HCT116 (cell line): ENCODE data around the gene RLN3. TPM values are rescaled to one million over a fixed set of nuclear protein-coding genes. Genes with fewer than 3 reads are reported as not detected.

Source experiments
- ATAC-seq: fragments of 200-7000 bp; cut with Tn5 transposase; 2 replicates; pipeline ENCODE4 v1.9.1; 2020; ENCODE audit warnings: mild to moderate bottlenecking, moderate library complexity
- BruUV-seq: library from RNA; stranded (reverse); fragments of 400-500 nt; replicated peaks from 2 replicates; lab custom pipeline; 2021; lab: Mats Ljungman, UMichigan
- CTCF ChIA-PET: fragments of 300-600 bp; sonication (Branson Sonifier 250); formaldehyde crosslinking; loops from one replicate; lab custom pipeline; 2021; ENCODE audit warnings: antibody characterized with exemption; lab: Charles Lee
- POLR2A ChIA-PET: fragments of 300-600, 350-600 bp; sonication (Branson Sonifier 250); formaldehyde crosslinking; loops from one replicate; lab custom pipeline; 2021; ENCODE audit warnings: antibody characterized with exemption; lab: Charles Lee
- RAD21 ChIA-PET, 2 experiments: fragments of 300-600 bp; sonication (Branson Sonifier 250); formaldehyde crosslinking; loops; one replicate each; lab custom pipeline; 2023; ENCODE audit warnings: low total read pairs in 2 of 2; ENCODE audit not compliant: uncharacterized antibody in 2 of 2, unreplicated experiment in 2 of 2, low non-redundant PET in 1 of 2; lab: Charles Lee
- DNase-seq: peaks from one replicate; pipeline ENCODE4 v3.0.0-alpha.2; 2010; ENCODE audit warnings: low read depth, low spot score
- H2AFZ ChIP-seq: fragments of 200-600 bp; shearing (Covaris generic), sonication (generic); 2 replicates; pipeline ENCODE4 v1.6.1; 2017; ENCODE audit warnings: low read depth, mixed run types, mixed read lengths, antibody characterized with exemption, low read length; ENCODE audit not compliant: poor library complexity, severe bottlenecking
- H3K27ac ChIP-seq: 2 replicates; pipeline ENCODE4 v1.5.1; 2012; ENCODE audit warnings: low read depth, low read length
- H3K27me3 ChIP-seq: fragments of 200-600 bp; sonication (generic); 2 replicates; pipeline ENCODE4 v1.6.1; 2016; ENCODE audit warnings: mixed run types, low read length, mixed read lengths; ENCODE audit not compliant: insufficient read depth
- H3K36me3 ChIP-seq, 2 experiments: fragments of 200-500 bp in 1 of 2; fragments of 200-600 bp in 1 of 2; sonication (Bioruptor generic) in 1 of 2; sonication (generic) in 1 of 2; 2 replicates each; pipeline versions ENCODE4 v1.5.1 to v1.6.1; 2014 to 2016; ENCODE audit warnings: low read length in 2 of 2, inconsistent platforms in 1 of 2, mixed read lengths in 1 of 2, mixed run types in 1 of 2; ENCODE audit not compliant: insufficient read depth in 2 of 2, control insufficient read depth in 1 of 2
- H3K4me1 ChIP-seq, 2 experiments: fragments of 200-600 bp in 1 of 2; sonication (generic) in 1 of 2; 2 replicates each; pipeline versions ENCODE4 v1.5.1 to v1.6.1; 2012 to 2017; ENCODE audit warnings: low read length in 2 of 2, inconsistent platforms in 1 of 2, mild to moderate bottlenecking in 1 of 2, mixed read lengths in 1 of 2, mixed run types in 1 of 2, moderate library complexity in 1 of 2; ENCODE audit not compliant: insufficient read depth in 2 of 2, control insufficient read depth in 1 of 2
- H3K4me2 ChIP-seq: fragments of 200-600 bp; sonication (generic); 2 replicates; pipeline ENCODE4 v1.6.1; 2017; ENCODE audit warnings: mixed run types, low read length, mixed read lengths
- H3K4me3 ChIP-seq, 2 experiments: fragments of 200-600 bp in 1 of 2; sonication (generic) in 1 of 2; replicated peaks in 1 of 2; 2 replicates each; pipeline ENCODE4 v1.5.1; 2011 to 2016; ENCODE audit warnings: low read length in 2 of 2, control low read depth in 1 of 2, low read depth in 1 of 2, mild to moderate bottlenecking in 1 of 2, mixed read lengths in 1 of 2, mixed run types in 1 of 2
- H3K79me2 ChIP-seq: fragments of 200-600 bp; sonication (generic); 2 replicates; pipeline ENCODE4 v1.6.1; 2017; ENCODE audit warnings: mild to moderate bottlenecking, mixed run types, low read length, moderate library complexity, mixed read lengths; ENCODE audit not compliant: insufficient read depth
- H3K9ac ChIP-seq: fragments of 200-600 bp; sonication (generic); 2 replicates; pipeline ENCODE4 v1.6.1; 2016; ENCODE audit warnings: low read length, mixed read lengths
- H3K9me2 ChIP-seq: fragments of 200-600 bp; sonication (generic), shearing (Covaris generic); 2 replicates; pipeline ENCODE4 v1.6.1; 2017; ENCODE audit warnings: mixed run types, mild to moderate bottlenecking, moderate library complexity; ENCODE audit not compliant: insufficient read depth
- H3K9me3 ChIP-seq, 2 experiments: fragments of 200-500 bp in 1 of 2; fragments of 200-600 bp in 1 of 2; sonication (Bioruptor generic) in 1 of 2; sonication (generic) in 1 of 2; 2 replicates each; pipeline ENCODE4 v1.6.1; 2014 to 2017; ENCODE audit warnings: low read length in 2 of 2, mixed read lengths in 2 of 2, inconsistent platforms in 1 of 2, low read depth in 1 of 2, mild to moderate bottlenecking in 1 of 2, mixed run types in 1 of 2, moderate library complexity in 1 of 2; ENCODE audit not compliant: control insufficient read depth in 1 of 2, insufficient read depth in 1 of 2
- H4K20me1 ChIP-seq: fragments of 200-600 bp; sonication (generic), shearing (Covaris generic); 2 replicates; pipeline ENCODE4 v1.6.1; 2017; ENCODE audit warnings: mixed run types, mild to moderate bottlenecking, moderate library complexity; ENCODE audit not compliant: insufficient read depth
- CBX3 ChIP-seq: IDR thresholded peaks from 2 replicates; pipeline ENCODE4 v1.6.1; 2012; ENCODE audit warnings: low read depth
- CEBPB ChIP-seq: IDR thresholded peaks from 2 replicates; pipeline ENCODE4 v1.6.1; 2012; ENCODE audit warnings: low read depth
- FOSL1 ChIP-seq: IDR thresholded peaks from 2 replicates; pipeline ENCODE4 v1.6.1; 2012; ENCODE audit warnings: low read depth
- MAX ChIP-seq: IDR thresholded peaks from 2 replicates; pipeline ENCODE4 v1.6.1; 2012
- REST ChIP-seq: IDR thresholded peaks from 2 replicates; pipeline ENCODE4 v1.6.1; 2012; ENCODE audit warnings: low read depth
- SP1 ChIP-seq: IDR thresholded peaks from 2 replicates; pipeline ENCODE4 v1.6.1; 2012; ENCODE audit warnings: low read depth
- SRF ChIP-seq: IDR thresholded peaks from 2 replicates; pipeline ENCODE4 v1.6.1; 2012; ENCODE audit warnings: low read depth
- YY1 ChIP-seq: IDR thresholded peaks from 2 replicates; pipeline ENCODE4 v1.6.1; 2011; ENCODE audit warnings: low read length, low read depth, moderate library complexity, mild to moderate bottlenecking; ENCODE audit not compliant: insufficient replicate concordance; ENCODE audit errors: extremely low read depth
- ZFX ChIP-seq: fragments of 450-650 bp; IDR thresholded peaks from 2 replicates; pipeline ENCODE4 v1.6.1; 2017
- ZNF274 ChIP-seq: fragments of 200-500 bp; sonication (Bioruptor generic); IDR thresholded peaks from 2 replicates; pipeline ENCODE4 v1.6.1; 2014; ENCODE audit warnings: mild to moderate bottlenecking, low read depth, low read length, inconsistent platforms
- intact Hi-C: fragments of 100-400 bp; cut with micrococcal nuclease; formaldehyde crosslinking; loops from 2 replicates; pipeline ENCODE4 v1.10.0; 2022
- total RNA-seq: library from RNA; stranded (reverse); gene quantifications from one replicate; pipeline ENCODE4 v1.2.1, GENCODE V29; 2021; ENCODE audit not compliant: unreplicated experiment
- TF ChIP-seq, protein P1 (sequence below), 3 experiments: fragments of 200-600 bp in 1 of 3; sonication (generic) in 1 of 3; IDR thresholded peaks in 2 of 3; conservative IDR thresholded peaks in 1 of 3; 2 replicates each; pipeline ENCODE4 v1.5.1; 2012 to 2017; ENCODE audit warnings: low read depth in 2 of 3, low read length in 2 of 3, antibody characterized with exemption in 1 of 3, borderline replicate concordance in 1 of 3, control low read depth in 1 of 3, mild to moderate bottlenecking in 1 of 3, mixed read lengths in 1 of 3, mixed run types in 1 of 3, moderate library complexity in 1 of 3; ENCODE audit not compliant: insufficient read depth in 1 of 3
- TF ChIP-seq, protein P2 (sequence below): IDR thresholded peaks from 2 replicates; pipeline ENCODE4 v1.6.1; 2012

Gene RLN3
- total RNA-seq, 1 experiment from 2014 or later: not detected

DNA sequence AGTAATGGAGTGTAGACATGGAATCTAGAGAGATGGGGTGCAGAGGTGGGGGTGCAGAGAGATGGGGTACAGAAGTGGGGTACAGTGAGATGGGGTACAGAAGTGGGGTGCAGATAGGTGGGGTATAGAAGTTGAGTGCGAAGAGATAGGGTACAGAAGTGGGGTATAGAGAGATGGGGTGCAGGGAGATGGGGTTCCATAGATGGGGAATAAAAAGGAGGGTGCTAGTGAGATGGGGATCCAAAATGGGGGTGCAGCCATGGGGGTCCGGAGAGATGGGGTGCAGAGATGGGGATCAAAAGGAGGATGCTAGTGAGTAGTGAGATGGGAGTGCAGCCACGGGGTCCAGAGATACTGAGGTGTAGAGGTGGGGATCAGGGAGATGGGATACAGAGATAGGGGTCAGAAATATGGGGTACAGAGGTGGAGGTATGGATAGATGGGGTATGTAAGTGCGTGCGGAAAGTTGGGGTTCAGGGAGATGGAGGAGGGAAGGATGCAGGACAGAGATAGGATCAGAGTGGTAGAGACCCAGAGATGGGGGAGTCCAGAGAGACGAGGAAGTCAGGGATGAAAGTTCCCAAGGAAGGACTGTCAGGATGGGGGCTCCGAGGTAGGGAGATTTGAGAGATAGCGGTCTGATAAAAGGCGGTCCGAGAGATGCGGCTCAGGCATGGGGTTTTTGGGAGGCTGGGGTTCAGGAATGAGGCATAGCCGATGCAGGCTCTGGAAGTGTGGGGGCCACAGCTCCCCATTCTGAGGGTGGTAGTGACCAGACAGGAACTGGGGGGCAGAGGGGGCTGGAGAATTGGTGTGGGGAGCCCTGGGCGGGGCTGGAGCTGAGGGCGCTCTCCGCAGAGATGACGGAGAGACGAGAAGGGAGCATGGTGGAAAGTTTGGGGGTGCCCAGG, 30.5 kb downstream of the RLN3 start:
- Histone ChIP-seq H3K4me3 (peak overlapping the region; percentile 50 to 56), H3K79me2 (no peaks in the 10 kb centered on the region), H3K9me3 (no peaks in the 10 kb centered on the region), H3K9ac (peak overlapping the region; percentile 25; the same call in 1 of the 2 replicates), H4K20me1 (no peaks in the 10 kb centered on the region), H3K4me2 (peak overlapping the region; percentile 81), H3K9me2 (no peaks in the 10 kb centered on the region), H3K27me3 (no peaks in the 10 kb centered on the region), H3K36me3 (no peaks in the 10 kb centered on the region), H3K4me1 (peaks cover 22 to 36% of the 10 kb centered on the region in 2 experiments), H3K27ac (peak overlapping the region; percentile 31; the same call in 1 of the 2 replicates), H2AFZ (peak overlapping the region; percentile 73)
- ChIA-PET POLR2A (interaction anchor here (0.6 to 0.9 kb wide), 3 partner anchors 203 to 428 kb away, joined by 3 to 4 read pairs (median 3); partner anchors contain the start of gene ZSWIM4), RAD21 (no interaction called here), CTCF (interaction anchor here (0.6 to 5.7 kb wide), 17 partner anchors 7 to 217 kb away, joined by 3 to 83 read pairs (median 6); partner anchors contain the start of genes ASF1B, IL27RA, MISP3 and RFX1)
- ATAC-seq (no peak), DNase-seq (no peak)
- intact Hi-C loops: no loop called here
- TF ChIP-seq SRF: no peak
- TF ChIP-seq SP1: no peak
- no peak for TF ChIP-seq ZFX
- TF ChIP-seq, protein P1, sequence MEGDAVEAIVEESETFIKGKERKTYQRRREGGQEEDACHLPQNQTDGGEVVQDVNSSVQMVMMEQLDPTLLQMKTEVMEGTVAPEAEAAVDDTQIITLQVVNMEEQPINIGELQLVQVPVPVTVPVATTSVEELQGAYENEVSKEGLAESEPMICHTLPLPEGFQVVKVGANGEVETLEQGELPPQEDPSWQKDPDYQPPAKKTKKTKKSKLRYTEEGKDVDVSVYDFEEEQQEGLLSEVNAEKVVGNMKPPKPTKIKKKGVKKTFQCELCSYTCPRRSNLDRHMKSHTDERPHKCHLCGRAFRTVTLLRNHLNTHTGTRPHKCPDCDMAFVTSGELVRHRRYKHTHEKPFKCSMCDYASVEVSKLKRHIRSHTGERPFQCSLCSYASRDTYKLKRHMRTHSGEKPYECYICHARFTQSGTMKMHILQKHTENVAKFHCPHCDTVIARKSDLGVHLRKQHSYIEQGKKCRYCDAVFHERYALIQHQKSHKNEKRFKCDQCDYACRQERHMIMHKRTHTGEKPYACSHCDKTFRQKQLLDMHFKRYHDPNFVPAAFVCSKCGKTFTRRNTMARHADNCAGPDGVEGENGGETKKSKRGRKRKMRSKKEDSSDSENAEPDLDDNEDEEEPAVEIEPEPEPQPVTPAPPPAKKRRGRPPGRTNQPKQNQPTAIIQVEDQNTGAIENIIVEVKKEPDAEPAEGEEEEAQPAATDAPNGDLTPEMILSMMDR (IDR thresholded peaks at IDR 0.05 in 2 of 3, conservative IDR thresholded peaks at IDR 0.05 in 1 of 3; ENCODE audit: borderline replicate concordance in 1 of 3, insufficient read depth in 1 of 3, low read depth in 2 of 3, low read length in 2 of 3): no peak
- TF ChIP-seq CBX3: no peak
- TF ChIP-seq MAX: no peak
- TF ChIP-seq, protein P2, sequence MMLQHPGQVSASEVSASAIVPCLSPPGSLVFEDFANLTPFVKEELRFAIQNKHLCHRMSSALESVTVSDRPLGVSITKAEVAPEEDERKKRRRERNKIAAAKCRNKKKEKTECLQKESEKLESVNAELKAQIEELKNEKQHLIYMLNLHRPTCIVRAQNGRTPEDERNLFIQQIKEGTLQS: no peak
- TF ChIP-seq REST: no peak
- TF ChIP-seq CEBPB: no peak
- no peak for TF ChIP-seq ZNF274
- no peak for TF ChIP-seq YY1
- no peak for TF ChIP-seq FOSL1
- no TSS peak for BruUV-seq
